H1 (cell line): ENCODE data around the gene PPP1R7. TPM values are rescaled to one million over a fixed set of nuclear protein-coding genes. Genes with fewer than 3 reads are reported as not detected.

Experiments used
- CTCF ChIA-PET: fragments of 300-600 bp; sonication (Branson Sonifier 250); formaldehyde crosslinking; loops from one replicate; lab custom pipeline; 2021; ENCODE audit not compliant: partially characterized antibody; lab: Charles Lee
- POLR2A ChIA-PET: fragments of 300-600 bp; sonication (Branson Sonifier 250); formaldehyde crosslinking; loops from one replicate; lab custom pipeline; 2021; ENCODE audit warnings: inconsistent platforms; ENCODE audit not compliant: partially characterized antibody; lab: Charles Lee
- DNase-seq, 2 experiments: peaks; one replicate each; pipeline versions ENCODE4 v3.0.0 to v3.0.0-alpha.2; 2010 to 2022; ENCODE audit warnings: low spot score in 2 of 2, low read depth in 1 of 2, mixed read lengths in 1 of 2
- FAIRE-seq: peaks from 2 replicates; lab custom pipeline; 2011; peaks lifted over from hg19 to GRCh38; lab: Jason Lieb, UNC
- H2AFZ ChIP-seq: 2 replicates; pipeline ENCODE4 v1.8.1; 2012; ENCODE audit warnings: low read length, inconsistent platforms
- H2AK5ac ChIP-seq: 2 replicates; pipeline ENCODE4 v1.6.1; 2013; ENCODE audit warnings: low read depth, low read length
- H2BK120ac ChIP-seq: replicated peaks from 2 replicates; pipeline ENCODE3; 2013; ENCODE audit warnings: low read depth, low read length, inconsistent platforms
- H2BK12ac ChIP-seq: 2 replicates; pipeline ENCODE4 v1.6.1; 2013; ENCODE audit warnings: low read depth, low read length
- H2BK15ac ChIP-seq: 2 replicates; pipeline ENCODE4 v1.6.1; 2013; ENCODE audit warnings: low read length
- H2BK20ac ChIP-seq: 2 replicates; pipeline ENCODE4 v1.6.1; 2013; ENCODE audit warnings: low read length
- H2BK5ac ChIP-seq: 2 replicates; pipeline ENCODE4 v1.6.1; 2013; ENCODE audit warnings: low read depth, low read length
- H3K14ac ChIP-seq: 2 replicates; pipeline ENCODE4 v1.6.1; 2013; ENCODE audit warnings: inconsistent platforms; ENCODE audit not compliant: insufficient read length
- H3K18ac ChIP-seq: 2 replicates; pipeline ENCODE4 v1.6.1; 2013; ENCODE audit warnings: low read length; ENCODE audit errors: extremely low read depth
- H3K23ac ChIP-seq: 2 replicates; pipeline ENCODE4 v1.6.1; 2013; ENCODE audit warnings: inconsistent platforms; ENCODE audit not compliant: insufficient read length
- H3K23me2 ChIP-seq: 2 replicates; pipeline ENCODE4 v1.6.1; 2013; ENCODE audit warnings: low read depth, low read length
- H3K27ac ChIP-seq: 2 replicates; pipeline ENCODE4 v1.6.1; 2011; ENCODE audit warnings: low read depth, low read length, inconsistent platforms
- H3K27me3 ChIP-seq, 4 experiments: replicated peaks in 1 of 4; 1 replicate in 1 of 4; 2 replicates in 3 of 4; pipeline versions ENCODE4 v1.6.1 to v1.8.1; 2011 to 2013; ENCODE audit warnings: low read length in 3 of 4, mild to moderate bottlenecking in 3 of 4, inconsistent platforms in 2 of 4, mixed read lengths in 2 of 4, moderate library complexity in 1 of 4; ENCODE audit not compliant: control insufficient read depth in 3 of 4, insufficient read depth in 3 of 4; ENCODE audit errors: extremely low read depth in 1 of 4
- H3K36me3 ChIP-seq, 4 experiments: 2 replicates each; pipeline versions ENCODE4 v1.6.1 to v1.8.1; 2011 to 2013; ENCODE audit warnings: mild to moderate bottlenecking in 4 of 4, low read length in 3 of 4, moderate library complexity in 2 of 4, control low read depth in 1 of 4, inconsistent platforms in 1 of 4; ENCODE audit not compliant: insufficient read depth in 4 of 4, control insufficient read depth in 2 of 4
- H3K4ac ChIP-seq: replicated peaks from 2 replicates; pipeline ENCODE3; 2013; ENCODE audit warnings: low read length, low read depth, mixed read lengths, inconsistent platforms; ENCODE audit not compliant: insufficient read length
- H3K4me1 ChIP-seq, 4 experiments: replicated peaks in 1 of 4; 1 replicate in 1 of 4; 2 replicates in 3 of 4; pipeline versions ENCODE4 v1.6.1 to v1.8.1; 2011 to 2013; ENCODE audit warnings: low read length in 3 of 4, inconsistent platforms in 2 of 4, mixed read lengths in 1 of 4; ENCODE audit not compliant: insufficient read depth in 4 of 4, control insufficient read depth in 3 of 4
- H3K4me2 ChIP-seq, 2 experiments: 2 replicates each; pipeline versions ENCODE4 v1.6.1 to v1.8.1; 2011 to 2013; ENCODE audit warnings: low read depth in 2 of 2, low read length in 2 of 2, control low read depth in 1 of 2, inconsistent platforms in 1 of 2, mild to moderate bottlenecking in 1 of 2; ENCODE audit not compliant: insufficient read depth in 1 of 2
- H3K4me3 ChIP-seq, 4 experiments: fragments of 200-600, 300-600 bp in 1 of 4; sonication (generic), shearing (Covaris generic), sonication (Bioruptor Twin) in 1 of 4; 2 replicates each; pipeline versions ENCODE4 v1.5.1 to v1.8.1; 2011 to 2016; ENCODE audit warnings: low read length in 4 of 4, low read depth in 3 of 4, control low read depth in 2 of 4, inconsistent platforms in 2 of 4, mild to moderate bottlenecking in 2 of 4, mixed read lengths in 1 of 4, moderate library complexity in 1 of 4; ENCODE audit not compliant: insufficient read depth in 2 of 4; ENCODE audit errors: extremely low read depth in 1 of 4
- H3K56ac ChIP-seq: replicated peaks from 2 replicates; pipeline ENCODE3; 2013; ENCODE audit warnings: low read depth, mild to moderate bottlenecking, mixed read lengths, low read length, inconsistent platforms; ENCODE audit not compliant: insufficient read length
- H3K79me1 ChIP-seq: 2 replicates; pipeline ENCODE4 v1.6.1; 2013; ENCODE audit warnings: low read depth, low read length, control low read depth
- H3K79me2 ChIP-seq, 2 experiments: 2 replicates each; pipeline versions ENCODE4 v1.6.1 to v1.8.1; 2012 to 2013; ENCODE audit warnings: low read length in 2 of 2, mild to moderate bottlenecking in 2 of 2, inconsistent platforms in 1 of 2; ENCODE audit not compliant: insufficient read depth in 2 of 2, control insufficient read depth in 1 of 2
- H3K9ac ChIP-seq, 4 experiments: replicated peaks in 1 of 4; 1 replicate in 1 of 4; 2 replicates in 3 of 4; pipeline versions ENCODE4 v1.6.1 to v1.8.1; 2011 to 2013; ENCODE audit warnings: low read depth in 3 of 4, low read length in 3 of 4, control low read depth in 2 of 4, mild to moderate bottlenecking in 2 of 4, moderate library complexity in 2 of 4, inconsistent platforms in 1 of 4; ENCODE audit errors: extremely low read depth in 1 of 4
- H3K9me3 ChIP-seq, 2 experiments: 2 replicates each; pipeline versions ENCODE4 v1.6.1 to v1.8.1; 2012 to 2013; ENCODE audit warnings: mild to moderate bottlenecking in 2 of 2, moderate library complexity in 2 of 2, control low read depth in 1 of 2, inconsistent platforms in 1 of 2, low read depth in 1 of 2, low read length in 1 of 2, mixed read lengths in 1 of 2; ENCODE audit not compliant: insufficient read depth in 2 of 2
- H4K20me1 ChIP-seq, 2 experiments: replicated peaks in 1 of 2; 2 replicates each; pipeline versions ENCODE3 to v1.8.1; 2011 to 2013; ENCODE audit warnings: inconsistent platforms in 2 of 2, low read length in 2 of 2, mild to moderate bottlenecking in 1 of 2; ENCODE audit not compliant: insufficient read depth in 2 of 2, control insufficient read depth in 1 of 2
- H4K5ac ChIP-seq: 2 replicates; pipeline ENCODE4 v1.6.1; 2013; ENCODE audit warnings: low read length, low read depth, mixed read lengths, inconsistent platforms; ENCODE audit not compliant: insufficient read length
- H4K8ac ChIP-seq: 2 replicates; pipeline ENCODE4 v1.8.0; 2013; ENCODE audit warnings: mild to moderate bottlenecking, moderate library complexity, low read length, inconsistent platforms; ENCODE audit not compliant: insufficient read depth; ENCODE audit errors: extremely low read depth
- H4K91ac ChIP-seq: replicated peaks from 2 replicates; pipeline ENCODE3; 2013; ENCODE audit warnings: low read length, mixed read lengths, inconsistent platforms; ENCODE audit not compliant: insufficient read length
- CEBPB ChIP-seq: IDR thresholded peaks from 2 replicates; pipeline ENCODE4 v1.6.1; 2012; ENCODE audit warnings: low read depth, low read length
- CTCF ChIP-seq, 3 experiments: IDR thresholded peaks; 1 replicate in 2 of 3; 2 replicates in 1 of 3; pipeline versions ENCODE4 v1.5.1 to v1.6.1; 2011; ENCODE audit warnings: low read length in 3 of 3, mild to moderate bottlenecking in 3 of 3, inconsistent platforms in 2 of 3, low read depth in 1 of 3, moderate library complexity in 1 of 3; ENCODE audit not compliant: insufficient read depth in 1 of 3; ENCODE audit errors: control extremely low read depth in 1 of 3
- FOSL1 ChIP-seq: IDR thresholded peaks from 2 replicates; pipeline ENCODE4 v1.6.1; 2011; ENCODE audit warnings: mild to moderate bottlenecking, low read depth, low read length, moderate library complexity; ENCODE audit not compliant: insufficient read depth
- NRF1 ChIP-seq: IDR thresholded peaks from 2 replicates; pipeline ENCODE4 v1.6.1; 2011; ENCODE audit warnings: mild to moderate bottlenecking, low read depth, low read length, improper control_type of control experiment
- TBP ChIP-seq: IDR thresholded peaks from 2 replicates; pipeline ENCODE4 v1.6.1; 2011; ENCODE audit warnings: low read depth, low read length, improper control_type of control experiment
- WGBS, 2 experiments: shearing (Covaris generic) in 1 of 2; methylation state at CpG; one replicate each; pipeline versions ENCODE4 v1.1.6 to v1.1.7; 2013 to 2015; ENCODE audit warnings: low lambda C conversion rate in 2 of 2, mixed read lengths in 2 of 2, inconsistent platforms in 1 of 2, low coverage in 1 of 2, missing lambda C conversion rate in 1 of 2; ENCODE audit not compliant: insufficient replicate concordance in 2 of 2, insufficient coverage in 1 of 2, insufficient read length in 1 of 2; ENCODE audit errors: extremely low coverage in 1 of 2, missing lambda C conversion rate in 1 of 2; 5-methylcytosine and 5-hydroxymethylcytosine counted together
- polyA plus RNA-seq, 7 experiments: library from polyadenylated mRNA; depleted of rRNA in 3 of 7; stranded (reverse) in 5 of 7; unstranded in 2 of 7; fragments of >200 nt in 5 of 7; fragments of 200-250 nt in 2 of 7; gene quantifications; 1 replicate in 5 of 7; 2 replicates in 1 of 7; 4 replicates in 1 of 7; pipeline versions ENCODE4 v1.2.1 to v1.2.3, GENCODE V29; 2011 to 2013; ENCODE audit warnings: missing spikeins in 2 of 7, mixed read lengths in 2 of 7
- total RNA-seq: library from RNA; stranded (reverse); fragmentation: NEBNext Ultra II Directional; extraction: Animal tissue kit (Norgen Biotek cat#: 25700); gene quantifications from 2 replicates; pipeline ENCODE4 v1.2.1, GENCODE V29; 2021

PPP1R7 gene
- total and polyA plus RNA-seq, 2 of the 8 experiments (the other 6 are each of a cell fraction or from before 2014, with no cell fraction given), result 22.2 to 64.0 TPM

GRCh38 chr2:241111440-241111805, 38.8 kb upstream of the PPP1R7 start:
- Histone ChIP-seq H3K9me3 (no peaks in the 10 kb centered on the region), H3K23ac (no peak overlapping the region), H4K5ac (no peak overlapping the region), H3K18ac (no peak overlapping the region), H3K27me3 (no peaks in the 10 kb centered on the region), H2BK5ac (no peak overlapping the region), H3K4me2 (no peak overlapping the region), H2BK15ac (no peak overlapping the region), H2BK120ac (no peak overlapping the region), H4K8ac (no peak overlapping the region), H3K27ac (no peak overlapping the region), H3K4ac (no peak overlapping the region), H3K23me2 (no peaks in the 10 kb centered on the region; the same call in 1 of the 2 replicates), H3K4me1 (no peaks in the 10 kb centered on the region), H2BK12ac (no peak overlapping the region), H4K91ac (no peak overlapping the region), H3K36me3 (peaks cover 0 to 29% (median 6%) of the 10 kb centered on the region in 4 experiments; a peak in 4 of 8 replicates), H3K9ac (no peak overlapping the region), H3K56ac (no peak overlapping the region), H4K20me1 (peaks cover 3 to 6% of the 10 kb centered on the region in 2 experiments), H3K4me3 (no peak overlapping the region), H3K79me2 (no peaks in the 10 kb centered on the region), H3K79me1 (no peaks in the 10 kb centered on the region; the same call in 1 of the 2 replicates), H2BK20ac (no peak overlapping the region), H3K14ac (no peak overlapping the region), H2AFZ (no peak overlapping the region), H2AK5ac (no peak overlapping the region)
- ChIA-PET CTCF (no interaction called here), POLR2A (interaction anchor here (1.7 kb wide), 1 partner anchor 16 kb away, joined by 5 read pairs; no protein-coding TSS in a partner anchor)
- no peak for TF ChIP-seq CEBPB
- no peak for TF ChIP-seq FOSL1
- no peak for TF ChIP-seq NRF1
- TF ChIP-seq CTCF (IDR thresholded peaks at IDR 0.05; ENCODE audit: control extremely low read depth in 1 of 3, insufficient read depth in 1 of 3, low read depth in 1 of 3, low read length in 3 of 3), result no peak
- no peak for TF ChIP-seq TBP
- FAIRE-seq (no peak), DNase-seq (no peak)
- 89% methylated on average over 9 of the region's 9 CpGs; no CpG with 5 or more reads in 1 of the 2 experiments for WGBS, 2 experiments
